ENCODE results near the gene IFNA7.
"Not testable (repeated sequence)": the region's sequence is repeated elsewhere in the genome, so short reads cannot be mapped to it uniquely, and the experiment has no call there.

The IFNA7 gene

DNA sequence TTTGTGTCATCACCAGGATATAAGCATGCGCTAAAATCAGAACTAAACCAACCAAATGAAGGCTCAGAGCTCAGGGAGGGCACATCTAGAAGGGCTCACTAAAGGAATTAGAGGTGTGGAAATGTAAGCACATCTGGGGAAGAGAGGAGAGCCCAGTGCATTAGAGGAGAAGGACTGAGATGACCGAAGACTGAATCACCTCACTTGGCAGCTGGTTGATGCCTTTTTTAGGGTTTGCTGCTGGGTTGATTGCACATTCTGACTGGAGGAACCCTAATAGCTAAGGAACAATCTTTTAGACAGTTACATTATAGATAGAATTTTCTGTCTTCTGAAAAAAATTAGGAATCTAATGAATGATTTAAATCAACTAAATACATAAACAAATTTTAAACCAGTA lies 27.3 kb downstream of the IFNA7 start:
- DNase-seq, result no peak

DNA sequence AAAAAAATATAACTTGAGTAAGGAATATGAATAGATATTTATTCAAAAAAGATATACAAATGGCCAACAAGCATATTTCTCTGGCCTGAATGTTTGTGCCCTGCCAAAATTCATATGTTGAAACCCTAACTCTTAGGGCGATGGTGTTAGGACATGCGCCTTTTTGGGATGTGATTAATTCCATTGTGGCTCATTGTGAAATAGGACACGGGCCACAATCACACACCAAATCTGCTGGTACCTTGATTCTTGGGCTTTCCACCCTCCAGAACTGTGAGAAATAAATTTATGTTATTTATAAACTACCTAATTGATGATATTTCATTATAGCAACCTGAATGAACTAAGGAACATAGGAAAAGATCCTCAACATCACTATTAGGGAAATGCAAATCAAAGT lies 29.8 kb downstream of the IFNA7 start:
- DNase-seq, result no peak

DNA sequence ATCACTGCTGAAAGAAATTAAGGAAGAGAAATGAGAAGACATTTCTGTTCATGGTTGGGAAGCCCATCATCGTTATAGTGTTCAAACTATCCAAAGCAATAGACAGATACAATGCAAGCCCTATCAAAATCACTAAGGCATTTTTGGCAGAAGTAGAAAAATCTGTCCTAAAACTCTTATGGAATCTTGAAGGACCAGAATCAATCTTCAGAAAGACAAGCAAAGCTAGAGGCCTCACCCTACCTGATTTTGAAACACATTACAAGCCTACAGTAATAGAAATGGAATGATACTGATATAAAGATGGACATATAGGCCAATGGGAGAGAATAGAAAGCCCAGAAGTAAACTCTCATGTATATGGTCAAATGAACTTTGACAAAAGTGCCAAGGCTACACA lies 30.7 kb downstream of the IFNA7 start:
- DNase-seq, result no peak

DNA sequence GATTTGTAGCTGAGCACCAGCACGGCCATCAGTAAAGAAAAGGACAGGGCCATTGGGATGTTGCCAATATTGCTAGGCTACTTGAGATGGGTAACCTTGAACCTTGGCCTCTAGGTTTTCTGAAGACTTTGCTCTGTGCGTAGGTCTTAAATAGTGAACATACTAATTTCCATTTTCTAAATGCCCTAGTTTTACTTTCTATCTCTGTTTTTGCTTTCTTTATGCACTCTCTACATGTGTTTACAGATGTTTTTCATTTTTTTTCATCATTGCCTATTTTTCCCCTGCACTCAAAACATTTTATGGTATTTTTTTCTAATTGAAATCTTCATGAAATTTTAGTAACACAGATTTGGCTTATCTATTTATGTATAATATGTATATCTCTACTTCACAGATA lies 35.4 kb downstream of the IFNA7 start, which contains the start of gene IFNA21:
IFNA21 (minus strand) TSS at position 101 of the 400 bp plus-strand sequence; CDS start at position 53, 48 bp downstream.
- DNase-seq, result not testable (repeated sequence)

GRCh38 chr9:21165516-21165915 lies 36.5 kb downstream of the IFNA7 start:
- DNase-seq, result no peak

DNA sequence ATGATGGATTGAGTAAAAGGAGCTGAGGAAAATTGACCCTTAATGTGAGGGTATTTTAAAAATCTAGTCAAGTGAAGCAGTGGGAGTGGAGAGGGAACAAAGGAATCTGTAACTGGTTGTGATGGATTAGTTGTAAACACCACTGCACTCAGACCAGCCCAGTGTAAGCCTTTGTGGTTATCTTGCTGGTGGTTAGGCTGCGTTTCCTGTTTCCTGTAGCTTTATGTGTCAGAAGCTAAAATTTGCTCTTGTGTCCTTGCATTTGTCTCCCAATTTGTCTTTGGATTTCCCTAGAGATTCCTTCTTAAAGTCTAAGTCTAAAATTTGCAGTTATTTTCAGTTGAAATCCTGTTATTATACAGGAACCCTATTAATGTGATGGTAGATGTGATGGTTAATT lies 41.8 kb downstream of the IFNA7 start:
- DNase-seq, result no peak

DNA sequence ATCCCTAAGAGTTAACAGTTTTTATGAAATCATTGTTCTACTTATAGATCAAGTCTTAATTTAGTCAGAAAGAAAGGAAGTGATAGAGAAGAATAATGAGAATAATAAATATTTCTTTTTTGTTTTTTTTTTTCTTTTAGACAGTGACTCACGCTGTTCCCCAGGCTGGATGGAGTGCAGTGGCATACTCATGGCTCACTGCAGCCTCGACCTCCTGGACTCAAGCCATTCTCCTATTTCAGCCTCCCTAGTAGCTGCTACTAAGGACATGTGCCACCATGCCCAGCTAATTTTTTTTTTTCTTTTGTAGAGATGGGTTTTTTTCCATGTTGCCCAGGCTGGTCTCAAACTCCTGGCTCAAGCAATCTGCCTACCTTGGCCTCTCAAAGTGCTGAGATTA lies 46.5 kb downstream of the IFNA7 start:
- DNase-seq, result no peak

- DNase-seq, result no peak
Measured at GRCh38 chr9:21154018-21154608, 47.9 kb downstream of the IFNA7 start.

GRCh38 chr9:21153336-21154017 lies 48.5 kb downstream of the IFNA7 start:
- no peak for DNase-seq

Data from T1000 (cell line).